OCI-LY7 (cell line): ENCODE measurements around the gene LRG1. TPM values are rescaled to one million over a fixed set of nuclear protein-coding genes. Genes with fewer than 3 reads are reported as not detected.

Source experiments
- BruUV-seq: library from RNA; stranded (reverse); fragments of 400-500 nt; replicated peaks from 2 replicates; lab custom pipeline; 2021; lab: Mats Ljungman, UMichigan
- CTCF ChIA-PET: fragments of 300-600 bp; sonication (Branson Sonifier 250); formaldehyde crosslinking; loops from one replicate; lab custom pipeline; 2022; ENCODE audit warnings: antibody characterized with exemption; ENCODE audit not compliant: unreplicated experiment; lab: Charles Lee
- POLR2A ChIA-PET: fragments of 300-600 bp; sonication (Branson Sonifier 250); formaldehyde crosslinking; loops from one replicate; lab custom pipeline; 2022; ENCODE audit warnings: antibody characterized with exemption; lab: Charles Lee
- DNase-seq: peaks from one replicate; pipeline ENCODE4 v3.0.0-alpha.2; 2015; ENCODE audit warnings: low spot score
- H2AFZ ChIP-seq: fragments of 200-600 bp; sonication (generic), shearing (Covaris generic); 2 replicates; pipeline ENCODE4 v1.6.1; 2014; ENCODE audit warnings: mild to moderate bottlenecking, antibody characterized with exemption, low read length, moderate library complexity
- H3K27ac ChIP-seq: fragments of 200-600 bp; sonication (generic); 2 replicates; pipeline ENCODE4 v1.5.1; 2014; ENCODE audit warnings: mixed run types, low read depth, mild to moderate bottlenecking, moderate library complexity, low read length, inconsistent platforms; ENCODE audit not compliant: poor library complexity, severe bottlenecking
- H3K36me3 ChIP-seq: fragments of 200-600 bp; sonication (generic); 2 replicates; pipeline ENCODE4 v1.6.1; 2014; ENCODE audit warnings: mild to moderate bottlenecking, antibody characterized with exemption, low read length, moderate library complexity, mixed read lengths; ENCODE audit not compliant: insufficient read depth
- H3K4me1 ChIP-seq: fragments of 200-600 bp; sonication (generic); 2 replicates; pipeline ENCODE4 v1.5.1; 2014; ENCODE audit warnings: mild to moderate bottlenecking, low read length; ENCODE audit not compliant: insufficient read depth, poor library complexity, severe bottlenecking
- H3K4me2 ChIP-seq: fragments of 200-600 bp; sonication (generic); 2 replicates; pipeline ENCODE4 v1.6.1; 2014; ENCODE audit warnings: mild to moderate bottlenecking, low read length
- H3K4me3 ChIP-seq: fragments of 200-600 bp; sonication (generic); 2 replicates; pipeline ENCODE4 v1.5.1; 2014; ENCODE audit warnings: mild to moderate bottlenecking, low read depth, low read length; ENCODE audit not compliant: poor library complexity, severe bottlenecking
- H3K79me2 ChIP-seq: fragments of 200-600 bp; sonication (generic); 2 replicates; pipeline ENCODE4 v1.6.1; 2016; ENCODE audit warnings: low read depth, mild to moderate bottlenecking, low read length, moderate library complexity, mixed read lengths; ENCODE audit not compliant: insufficient read depth
- H3K9me2 ChIP-seq: fragments of 200-600 bp; sonication (generic); 2 replicates; pipeline ENCODE4 v1.6.1; 2016; ENCODE audit warnings: mild to moderate bottlenecking, low read length, mixed read lengths; ENCODE audit not compliant: insufficient read depth
- H3K9me3 ChIP-seq: fragments of 200-600 bp; sonication (generic); 2 replicates; pipeline ENCODE4 v1.6.1; 2014; ENCODE audit warnings: mild to moderate bottlenecking, mixed run types, low read length, mixed read lengths
- H4K20me1 ChIP-seq: fragments of 200-600 bp; sonication (generic); 2 replicates; pipeline ENCODE4 v1.6.1; 2014; ENCODE audit warnings: mild to moderate bottlenecking, antibody characterized with exemption, low read length, moderate library complexity, mixed read lengths; ENCODE audit not compliant: insufficient read depth
- CTCF ChIP-seq: fragments of 200-600 bp; sonication (generic); conservative IDR thresholded peaks from 2 replicates; pipeline ENCODE4 v1.5.1; 2014; ENCODE audit warnings: mild to moderate bottlenecking, antibody characterized with exemption, low read length, moderate library complexity, mixed read lengths
- EZH2phosphoT487 ChIP-seq: fragments of 200-600 bp; sonication (generic); IDR thresholded peaks from 2 replicates; pipeline ENCODE4 v1.6.1; 2018; ENCODE audit warnings: low read depth, borderline replicate concordance, mild to moderate bottlenecking, mixed run types, antibody characterized with exemption, low read length, moderate library complexity, mixed read lengths
- intact Hi-C: fragments of 100-400 bp; cut with micrococcal nuclease; formaldehyde crosslinking; loops from one replicate; pipeline ENCODE4 v1.10.0; 2022; ENCODE audit not compliant: unreplicated experiment
- total RNA-seq, 2 experiments: library from RNA; depleted of rRNA in 1 of 2; stranded (reverse); fragments of >200 nt in 1 of 2; shearing (Covaris generic) in 1 of 2; gene quantifications; 2 replicates each; pipeline ENCODE4 v1.2.3, GENCODE V29; 2014 to 2022

The LRG1 gene
- total RNA-seq, 2 experiments from 2014 or later: 1.6 to 1.9 TPM

GRCh38 chr19:4553092-4553695 lies 13.4 kb upstream of the LRG1 start:
- Histone ChIP-seq H3K4me1 (no peaks in the 10 kb centered on the region), H3K9me3 (no peaks in the 10 kb centered on the region), H2AFZ (no peak overlapping the region), H3K27ac (no peak overlapping the region), H3K36me3 (no peaks in the 10 kb centered on the region), H3K4me2 (no peak overlapping the region), H3K4me3 (no peak overlapping the region), H4K20me1 (no peaks in the 10 kb centered on the region), H3K9me2 (no peaks in the 10 kb centered on the region), H3K79me2 (no peaks in the 10 kb centered on the region)
- no TSS peak for BruUV-seq
- DNase-seq: no peak
- TF ChIP-seq EZH2phosphoT487 (no peak), CTCF (no peak)
- CTCF ChIA-PET: no interaction called here
- POLR2A ChIA-PET: no interaction called here
- intact Hi-C loops: no loop called here

GRCh38 chr19:4552525-4552819 lies 12.6 kb upstream of the LRG1 start:
- intact Hi-C loops: no loop called here
- Histone ChIP-seq H3K79me2 (no peaks in the 10 kb centered on the region), H3K4me3 (no peak overlapping the region), H3K4me2 (no peak overlapping the region), H3K9me2 (no peaks in the 10 kb centered on the region), H3K27ac (no peak overlapping the region), H3K4me1 (no peaks in the 10 kb centered on the region), H3K9me3 (no peaks in the 10 kb centered on the region), H2AFZ (no peak overlapping the region), H3K36me3 (no peaks in the 10 kb centered on the region), H4K20me1 (no peaks in the 10 kb centered on the region)
- POLR2A ChIA-PET: no interaction called here
- no peak for DNase-seq
- CTCF ChIA-PET: no interaction called here
- no TSS peak for BruUV-seq
- TF ChIP-seq CTCF (no peak), EZH2phosphoT487 (no peak)

- DNase-seq: no peak
- no TSS peak for BruUV-seq
- no peaks in the 10 kb centered on the region for H3K9me2 ChIP-seq
- no peak overlapping the region for H3K27ac ChIP-seq
- TF ChIP-seq EZH2phosphoT487 (no peak), CTCF (no peak)
- ChIA-PET CTCF (no interaction called here), POLR2A (no interaction called here)
- H3K36me3 ChIP-seq: no peaks in the 10 kb centered on the region
- H3K9me3 ChIP-seq: no peaks in the 10 kb centered on the region
- no peak overlapping the region for H2AFZ ChIP-seq
- no peak overlapping the region for H3K4me2 ChIP-seq
- no peaks in the 10 kb centered on the region for H4K20me1 ChIP-seq
- no peaks in the 10 kb centered on the region for H3K4me1 ChIP-seq
- H3K79me2 ChIP-seq: no peaks in the 10 kb centered on the region
- intact Hi-C loops: no loop called here
- H3K4me3 ChIP-seq: no peak overlapping the region
Measured at GRCh38 chr19:4550479-4551050, 10.7 kb upstream of the LRG1 start.
